Measurements from ENCODE around the gene LIN28A. TPM values are rescaled to one million over a fixed set of nuclear protein-coding genes. Genes with fewer than 3 reads are reported as not detected.
"Not testable (repeated sequence)": the region's sequence is repeated elsewhere in the genome, so short reads cannot be mapped to it uniquely, and the experiment has no call there.

The LIN28A gene
- total RNA-seq, 2 donors from 2014 or later = not detected

GRCh38 chr1:26378088-26378878 lies 32.3 kb upstream of the LIN28A start:
- Histone ChIP-seq H3K27me3 (replicated peaks; ENCODE audit: insufficient read depth) (no peaks in the 10 kb centered on the region), H3K4me1 (ENCODE audit: control insufficient read depth in 1 of 2, low read depth in 2 of 2) (peaks cover 0 to 9% of the 10 kb centered on the region in 2 donors), H3K4me3 (no peak overlapping the region), H3K36me3 (no peaks in the 10 kb centered on the region), H3K9me3 (no peaks in the 10 kb centered on the region), H3K27ac (no peak overlapping the region)
- ATAC-seq (ENCODE audit: insufficient number of reproducible peaks, low FRiP score, low read depth) (no peak), DNase-seq (ENCODE audit: low spot score) (no peak)
- no peak for TF ChIP-seq CTCF (IDR thresholded peaks at IDR 0.05)

- ATAC-seq (ENCODE audit: insufficient number of reproducible peaks, low FRiP score, low read depth) (no peak), DNase-seq (ENCODE audit: low spot score) (no peak)
- H3K4me1 ChIP-seq (ENCODE audit: control insufficient read depth in 1 of 2, low read depth in 2 of 2) = peaks cover 0 to 9% of the 10 kb centered on the region in 2 donors
- H3K27me3 ChIP-seq (replicated peaks; ENCODE audit: insufficient read depth) = no peaks in the 10 kb centered on the region
- no peak overlapping the region for H3K4me3 ChIP-seq
- no peak for TF ChIP-seq CTCF (IDR thresholded peaks at IDR 0.05)
- no peaks in the 10 kb centered on the region for H3K36me3 ChIP-seq
- H3K27ac ChIP-seq = no peak overlapping the region
- H3K9me3 ChIP-seq = no peaks in the 10 kb centered on the region
Observed at GRCh38 chr1:26378879-26379251, 31.8 kb upstream of the LIN28A start.

- H3K9me3 ChIP-seq = no peaks in the 10 kb centered on the region
- no peaks in the 10 kb centered on the region for H3K27me3 ChIP-seq (replicated peaks; ENCODE audit: insufficient read depth)
- no peaks in the 10 kb centered on the region for H3K4me1 ChIP-seq (ENCODE audit: control insufficient read depth in 1 of 2, low read depth in 2 of 2)
- H3K36me3 ChIP-seq = no peaks in the 10 kb centered on the region
- no peak overlapping the region for H3K27ac ChIP-seq
- H3K4me3 ChIP-seq = no peak overlapping the region
- no peak for TF ChIP-seq CTCF (IDR thresholded peaks at IDR 0.05)
- DNase-seq (ENCODE audit: low spot score) = no peak
- ATAC-seq (ENCODE audit: insufficient number of reproducible peaks, low FRiP score, low read depth) = no peak
Observed at GRCh38 chr1:26384076-26384475, 26.5 kb upstream of the LIN28A start.

- H3K4me3 ChIP-seq; DNase-seq (ENCODE audit: low spot score); ATAC-seq (ENCODE audit: insufficient number of reproducible peaks, low FRiP score, low read depth); H3K4me1 ChIP-seq (ENCODE audit: control insufficient read depth in 1 of 2, low read depth in 2 of 2); H3K9me3 ChIP-seq; H3K36me3 ChIP-seq; H3K27me3 ChIP-seq (replicated peaks; ENCODE audit: insufficient read depth); H3K27ac ChIP-seq: not testable (repeated sequence)
Observed at GRCh38 chr1:26385063-26385462, 25.6 kb upstream of the LIN28A start.

GRCh38 chr1:26387447-26387846 lies 23.2 kb upstream of the LIN28A start:
- ATAC-seq (ENCODE audit: insufficient number of reproducible peaks, low FRiP score, low read depth) = no peak
- H3K36me3 ChIP-seq = no peaks in the 10 kb centered on the region

More at GRCh38 chr1:26387447-26387846, 23.2 kb upstream of the LIN28A start:
- H3K27ac ChIP-seq = no peak overlapping the region
- no peaks in the 10 kb centered on the region for H3K27me3 ChIP-seq (replicated peaks; ENCODE audit: insufficient read depth)
- no peaks in the 10 kb centered on the region for H3K4me1 ChIP-seq (ENCODE audit: control insufficient read depth in 1 of 2, low read depth in 2 of 2)
- no peak for TF ChIP-seq CTCF (IDR thresholded peaks at IDR 0.05)
- no peak overlapping the region for H3K4me3 ChIP-seq
- no peak for DNase-seq (ENCODE audit: low spot score)
- no peaks in the 10 kb centered on the region for H3K9me3 ChIP-seq
